ENCODE measurements around the gene ID1.
"Not testable (repeated sequence)": the region's sequence is repeated elsewhere in the genome, so short reads cannot be mapped to it uniquely, and the experiment has no call there.

Gene ID1

DNA sequence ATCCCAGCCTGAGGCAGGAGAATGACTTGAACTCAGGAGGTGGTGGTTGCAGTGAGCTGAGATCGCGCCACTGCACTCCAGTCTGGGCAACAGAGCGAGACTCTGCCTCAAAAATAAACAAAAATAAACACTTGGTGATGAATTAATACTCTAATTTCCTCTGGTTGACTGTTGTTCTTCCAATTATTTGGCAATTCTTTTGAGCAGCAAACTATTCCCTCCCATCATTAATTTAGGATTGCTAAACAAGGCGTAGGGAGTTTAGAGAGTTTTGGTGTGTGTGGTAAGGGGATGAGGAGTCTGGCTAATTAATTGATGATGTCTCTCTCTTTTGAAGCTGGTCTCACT is 2.7 kb upstream of the ID1 start:
- no peak for DNase-seq (ENCODE audit: low read depth in 2 of 2)

GRCh38 chr20:31602779-31603441 is 2.2 kb upstream of the ID1 start:
- DNase-seq (ENCODE audit: low read depth in 2 of 2): no peak

GRCh38 chr20:31603822-31604566 is 1.1 kb upstream of the ID1 start:
- peak; percentile 42 to 43 for DNase-seq (ENCODE audit: low read depth in 2 of 2)

DNA sequence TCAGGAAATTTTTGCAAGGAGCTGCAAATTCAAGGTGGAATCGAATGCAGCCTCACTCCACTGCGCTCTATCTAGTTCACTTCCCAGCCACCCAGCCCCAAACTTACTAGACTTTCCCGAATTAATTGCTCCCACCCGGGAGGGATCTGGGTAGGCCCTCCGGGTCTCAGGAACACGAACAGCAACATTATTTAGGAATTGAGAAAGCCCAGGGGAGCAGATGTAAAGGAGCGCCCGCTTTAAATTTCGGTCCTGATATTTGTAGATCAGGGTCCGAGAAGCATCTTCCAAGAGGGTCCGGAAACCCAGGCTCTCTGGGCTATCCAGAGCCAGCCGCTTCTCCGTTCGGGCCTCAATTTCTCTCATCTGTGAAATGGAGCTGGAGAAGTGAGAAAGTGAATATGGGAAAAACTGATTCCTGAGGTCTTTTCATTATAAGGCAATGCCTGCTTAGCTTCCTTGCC is 490 bp upstream of the ID1 start:
- no peak for DNase-seq (ENCODE audit: low read depth in 2 of 2)

GRCh38 chr20:31605902-31606803 is 1.1 kb downstream of the ID1 start:
- no peak for DNase-seq (ENCODE audit: low read depth in 2 of 2)

GRCh38 chr20:31606804-31607639 is 1.9 kb downstream of the ID1 start:
- DNase-seq (ENCODE audit: low read depth in 2 of 2): no peak

DNA sequence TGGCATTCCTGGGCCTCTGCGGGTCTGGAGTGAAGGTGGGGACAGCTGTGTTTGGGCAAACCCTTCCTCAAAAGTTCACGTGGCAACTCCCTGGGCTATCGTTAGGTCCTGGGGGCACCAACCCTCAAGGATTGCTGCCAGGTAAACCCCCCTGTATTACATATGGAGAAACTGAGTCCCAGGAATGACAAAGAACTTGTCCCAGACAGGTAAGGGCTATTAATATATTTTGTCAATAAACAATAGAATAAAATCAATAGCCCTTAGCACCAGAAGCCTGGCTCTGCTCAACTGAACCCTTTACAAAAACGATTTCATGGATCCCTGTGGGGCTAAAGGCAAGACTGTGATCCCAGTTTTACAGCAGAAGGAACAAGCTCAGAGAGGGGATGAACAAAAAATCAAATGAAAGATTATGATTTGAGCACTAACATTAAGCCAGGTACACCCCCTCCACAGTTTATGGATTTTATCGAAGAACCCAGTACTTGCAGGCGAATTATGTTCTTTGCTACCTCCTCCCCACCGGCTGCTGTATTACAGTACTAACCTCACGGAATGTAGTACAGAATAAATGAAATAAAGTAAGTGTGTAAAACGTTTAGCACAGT is 2.7 kb downstream of the ID1 start:
- DNase-seq (ENCODE audit: low read depth in 2 of 2): no peak

DNA sequence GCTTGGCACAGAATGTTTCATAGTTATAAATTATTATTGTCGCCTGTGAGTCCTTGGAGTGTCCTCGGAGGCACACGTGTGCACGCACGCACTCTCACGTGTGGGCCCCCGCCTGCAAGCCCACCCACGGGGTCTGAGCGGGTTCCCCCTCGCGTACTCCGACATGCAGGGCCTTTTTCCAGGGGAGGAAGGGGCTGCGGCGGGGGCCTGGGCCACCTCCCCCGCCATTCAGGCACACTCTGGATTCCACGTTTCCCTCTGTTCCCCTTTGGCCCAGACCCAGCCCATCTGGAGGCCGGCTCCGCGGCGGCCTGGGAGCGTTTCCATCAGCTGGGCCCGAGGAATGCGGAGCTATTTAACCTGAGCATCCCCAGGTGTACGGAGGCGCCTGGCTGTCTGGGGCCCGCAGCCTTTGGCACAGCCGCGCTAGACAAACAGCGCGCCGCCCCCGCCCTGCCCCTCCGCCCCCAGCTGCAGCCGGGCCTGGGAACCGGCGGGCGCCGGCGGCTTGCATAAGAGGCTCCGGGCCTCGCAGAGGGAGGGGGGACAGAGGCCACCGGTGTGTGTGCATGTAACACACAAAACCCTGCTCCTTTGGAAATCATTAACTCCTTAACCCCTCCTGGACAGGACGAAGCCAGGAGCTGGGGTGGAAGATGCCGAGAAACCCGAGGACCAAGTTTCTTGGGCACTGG is 3.3 kb downstream of the ID1 start:
- no peak for DNase-seq (ENCODE audit: low read depth in 2 of 2)

DNA sequence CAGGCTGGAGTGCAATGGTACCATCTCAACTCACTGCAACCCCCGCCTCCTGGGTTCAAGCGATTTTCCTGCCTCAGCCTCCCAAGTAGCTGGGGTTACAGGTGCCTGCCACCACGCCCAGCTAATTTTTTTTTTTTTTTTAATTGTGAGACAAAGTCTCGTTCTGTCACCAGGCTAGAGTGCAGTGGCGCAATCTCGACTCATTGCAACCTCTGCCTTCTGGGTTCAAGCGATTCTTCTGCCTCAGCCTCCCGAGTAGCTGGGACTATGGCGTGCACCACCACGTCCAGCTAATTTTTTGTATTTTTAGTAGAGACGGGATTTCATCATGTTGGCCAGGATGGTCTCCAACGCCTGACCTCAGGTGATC is 7.2 kb downstream of the ID1 start:
- DNase-seq (ENCODE audit: low read depth in 2 of 2): not testable (repeated sequence)

DNA sequence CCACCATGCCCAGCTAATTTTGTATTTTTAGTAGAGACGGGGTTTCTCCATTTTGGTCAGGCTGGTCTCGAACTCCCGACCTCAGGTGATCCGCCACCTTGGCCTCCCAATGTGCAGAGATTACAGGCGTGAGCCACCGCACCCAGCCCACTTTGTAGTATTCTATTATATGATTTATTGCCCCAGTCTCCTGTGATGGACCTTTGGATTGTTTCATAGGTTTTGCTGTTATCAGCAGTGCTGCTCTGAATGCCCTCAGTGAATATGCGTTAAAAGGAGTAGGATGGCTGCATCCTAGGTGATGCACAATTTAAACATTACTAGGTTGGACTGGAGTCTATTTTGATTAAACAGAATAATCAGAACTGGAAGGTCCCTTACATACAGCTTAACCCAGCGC is 10.3 kb downstream of the ID1 start:
- DNase-seq (ENCODE audit: low read depth in 2 of 2): no peak

GRCh38 chr20:31617432-31618104 is 12.5 kb downstream of the ID1 start:
- no peak for DNase-seq (ENCODE audit: low read depth in 2 of 2)

- DNase-seq (ENCODE audit: low read depth in 2 of 2): no peak
Measured at GRCh38 chr20:31620246-31620645, 15.2 kb downstream of the ID1 start.

GRCh38 chr20:31623123-31623505 is 18.0 kb downstream of the ID1 start:
- DNase-seq (ENCODE audit: low read depth in 2 of 2): not testable (repeated sequence)

DNA sequence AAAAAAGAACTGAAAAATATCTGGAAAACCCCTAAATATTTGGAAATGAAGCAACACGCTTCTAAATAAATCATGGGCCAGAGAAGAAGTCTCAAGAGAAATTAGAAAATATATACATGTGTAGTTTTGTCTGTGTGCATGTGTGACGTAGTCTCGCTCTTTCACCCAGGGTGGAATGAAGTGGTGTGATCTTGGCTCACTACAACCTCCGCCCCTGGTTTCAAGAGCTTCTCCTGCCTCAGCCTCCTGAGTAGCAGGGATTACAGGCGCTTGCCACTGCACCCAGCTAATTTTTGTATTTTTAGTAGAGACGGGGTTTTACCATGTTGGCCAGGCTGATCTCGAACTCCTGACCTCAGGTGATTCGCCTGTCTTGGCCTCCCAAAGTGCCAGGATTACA is 21.4 kb downstream of the ID1 start:
- not testable (repeated sequence) for DNase-seq (ENCODE audit: low read depth in 2 of 2)

- not testable (repeated sequence) for DNase-seq (ENCODE audit: low read depth in 2 of 2)
Measured at GRCh38 chr20:31628057-31628456, 23.0 kb downstream of the ID1 start.

DNA sequence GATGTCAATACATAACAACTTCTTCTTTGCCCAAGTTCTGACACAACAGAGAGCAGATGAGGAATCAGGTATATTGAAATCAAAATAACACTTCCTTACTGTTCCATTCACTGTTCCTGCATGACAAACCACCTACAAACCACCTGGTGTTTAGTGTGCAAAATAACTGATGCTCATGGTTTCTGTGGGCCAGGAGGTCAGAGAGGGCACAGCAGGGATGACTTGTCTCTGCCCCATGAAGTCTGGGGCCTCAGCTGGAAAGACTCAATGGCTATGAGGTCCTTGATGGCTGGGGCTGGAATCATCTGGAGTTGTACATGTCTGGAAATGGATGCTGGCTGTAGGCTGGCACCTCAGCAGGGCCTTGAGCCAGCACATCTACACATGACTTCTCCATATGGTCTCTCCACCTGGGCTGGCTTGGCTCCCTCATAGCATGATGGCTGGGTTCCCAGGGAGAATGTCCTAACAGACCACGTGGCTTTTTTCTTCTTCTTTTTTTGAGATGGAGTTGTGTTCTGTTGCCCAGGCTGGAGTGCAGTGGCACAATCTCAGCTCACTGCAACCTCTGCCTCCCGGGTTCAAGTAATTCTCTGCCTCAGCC is 25.2 kb downstream of the ID1 start:
- DNase-seq (ENCODE audit: low read depth in 2 of 2): no peak

DNA sequence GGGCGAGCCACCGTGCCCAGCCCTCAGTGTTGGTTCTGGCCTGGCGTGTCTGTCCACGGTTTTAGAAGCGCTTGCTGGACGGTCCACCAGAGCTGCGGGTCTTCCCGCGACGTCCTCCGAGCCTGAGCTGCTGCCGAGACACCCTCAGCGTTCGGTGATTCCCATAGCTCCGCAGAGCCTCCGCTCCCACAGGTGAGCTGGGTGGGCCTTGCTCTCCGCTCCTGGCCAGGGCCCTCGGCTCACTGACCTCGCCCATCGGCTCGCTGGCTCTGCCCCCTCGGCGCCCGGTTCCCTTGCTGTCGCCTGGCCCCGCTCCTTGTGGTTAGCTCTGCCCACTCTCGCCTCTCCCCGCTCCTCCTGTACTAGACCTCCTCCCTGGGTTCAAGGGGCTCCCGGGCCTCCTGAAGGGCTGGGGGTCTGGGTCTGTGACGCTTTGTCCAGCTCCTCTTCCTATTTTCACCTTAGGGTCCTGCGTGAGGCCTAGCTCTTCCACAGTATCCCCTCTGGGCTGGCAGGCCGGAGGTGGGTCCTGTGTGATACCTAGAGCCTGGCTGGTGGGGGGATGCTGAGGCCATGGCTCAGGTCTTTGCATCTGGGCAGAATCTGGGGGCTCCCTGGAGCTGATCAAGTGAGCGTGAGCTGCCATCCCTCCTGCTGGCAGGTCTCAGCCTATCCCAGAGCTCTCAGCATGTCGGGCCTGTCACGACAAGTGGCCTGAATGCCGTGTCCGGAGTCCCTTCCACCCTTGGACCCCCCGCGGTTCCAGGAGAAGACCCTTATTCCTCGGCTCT is 27.7 kb downstream of the ID1 start:
- DNase-seq (ENCODE audit: low read depth in 2 of 2): no peak

- no peak for DNase-seq (ENCODE audit: low read depth in 2 of 2)
Measured at GRCh38 chr20:31633339-31633914, 28.3 kb downstream of the ID1 start.

All from activated CD8-positive, alpha-beta memory T cell treated with anti-CD3 and anti-CD28 coated beads for 4 hours (primary cell).